ENCODE measurements around the gene TAGLN2. TPM values are rescaled to one million over a fixed set of nuclear protein-coding genes. Genes with fewer than 3 reads are reported as not detected.

The TAGLN2 gene
- total RNA-seq, 3 donors from 2014 or later: 195 to 259 (median 231) TPM

DNA sequence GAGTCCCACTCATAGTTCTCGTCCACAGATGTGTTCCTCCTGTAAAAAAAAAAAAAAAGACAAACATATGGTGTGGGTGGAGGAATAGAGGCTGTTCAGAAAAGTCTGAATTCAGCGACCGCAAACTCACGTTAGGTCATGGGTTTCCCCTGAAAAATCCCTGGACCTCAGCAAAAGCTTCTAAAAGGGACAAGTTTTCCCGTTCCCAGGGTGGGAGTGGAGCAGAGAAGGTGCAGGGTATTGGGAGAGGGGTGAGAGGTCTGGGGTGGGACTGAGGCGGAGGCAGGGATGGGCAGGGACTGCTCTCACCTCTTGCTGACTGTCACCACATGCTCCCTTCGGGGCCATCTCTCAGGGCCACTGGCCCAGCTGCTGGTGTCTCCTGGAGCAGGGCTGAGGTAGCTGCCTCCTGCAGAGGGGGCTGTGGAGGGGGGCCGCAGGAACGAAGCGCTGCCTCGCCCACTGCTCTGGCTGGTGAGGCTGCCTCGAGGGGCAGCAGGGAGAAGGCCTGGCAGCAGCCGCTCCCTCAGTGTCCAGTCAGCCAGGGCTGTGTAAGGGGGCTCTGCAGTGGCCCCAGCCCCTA, 2.6 kb upstream of the TAGLN2 start:
- intact Hi-C loops (cut with DNase I; ENCODE audit: low total_unique reads): no loop called here
- H3K9me3 ChIP-seq: no peaks in the 10 kb centered on the region
- no peaks in the 10 kb centered on the region for H3K27me3 ChIP-seq
- TF ChIP-seq, protein P1, sequence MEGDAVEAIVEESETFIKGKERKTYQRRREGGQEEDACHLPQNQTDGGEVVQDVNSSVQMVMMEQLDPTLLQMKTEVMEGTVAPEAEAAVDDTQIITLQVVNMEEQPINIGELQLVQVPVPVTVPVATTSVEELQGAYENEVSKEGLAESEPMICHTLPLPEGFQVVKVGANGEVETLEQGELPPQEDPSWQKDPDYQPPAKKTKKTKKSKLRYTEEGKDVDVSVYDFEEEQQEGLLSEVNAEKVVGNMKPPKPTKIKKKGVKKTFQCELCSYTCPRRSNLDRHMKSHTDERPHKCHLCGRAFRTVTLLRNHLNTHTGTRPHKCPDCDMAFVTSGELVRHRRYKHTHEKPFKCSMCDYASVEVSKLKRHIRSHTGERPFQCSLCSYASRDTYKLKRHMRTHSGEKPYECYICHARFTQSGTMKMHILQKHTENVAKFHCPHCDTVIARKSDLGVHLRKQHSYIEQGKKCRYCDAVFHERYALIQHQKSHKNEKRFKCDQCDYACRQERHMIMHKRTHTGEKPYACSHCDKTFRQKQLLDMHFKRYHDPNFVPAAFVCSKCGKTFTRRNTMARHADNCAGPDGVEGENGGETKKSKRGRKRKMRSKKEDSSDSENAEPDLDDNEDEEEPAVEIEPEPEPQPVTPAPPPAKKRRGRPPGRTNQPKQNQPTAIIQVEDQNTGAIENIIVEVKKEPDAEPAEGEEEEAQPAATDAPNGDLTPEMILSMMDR (IDR thresholded peaks at IDR 0.05): no peak
- TF ChIP-seq POLR2AphosphoS5 (IDR thresholded peaks at IDR 0.05) (no peak), POLR2A (IDR thresholded peaks at IDR 0.05) (no peak)
- no peak overlapping the region for H3K4me3 ChIP-seq
- peak overlapping the region in 1 of 2 donors; percentile 4 for H3K27ac ChIP-seq
- H3K36me3 ChIP-seq: no peaks in the 10 kb centered on the region
- H3K4me1 ChIP-seq: peaks cover 6 to 8% of the 10 kb centered on the region in 2 donors
- no peak for DNase-seq (ENCODE audit: low spot score in 2 of 2)

DNA sequence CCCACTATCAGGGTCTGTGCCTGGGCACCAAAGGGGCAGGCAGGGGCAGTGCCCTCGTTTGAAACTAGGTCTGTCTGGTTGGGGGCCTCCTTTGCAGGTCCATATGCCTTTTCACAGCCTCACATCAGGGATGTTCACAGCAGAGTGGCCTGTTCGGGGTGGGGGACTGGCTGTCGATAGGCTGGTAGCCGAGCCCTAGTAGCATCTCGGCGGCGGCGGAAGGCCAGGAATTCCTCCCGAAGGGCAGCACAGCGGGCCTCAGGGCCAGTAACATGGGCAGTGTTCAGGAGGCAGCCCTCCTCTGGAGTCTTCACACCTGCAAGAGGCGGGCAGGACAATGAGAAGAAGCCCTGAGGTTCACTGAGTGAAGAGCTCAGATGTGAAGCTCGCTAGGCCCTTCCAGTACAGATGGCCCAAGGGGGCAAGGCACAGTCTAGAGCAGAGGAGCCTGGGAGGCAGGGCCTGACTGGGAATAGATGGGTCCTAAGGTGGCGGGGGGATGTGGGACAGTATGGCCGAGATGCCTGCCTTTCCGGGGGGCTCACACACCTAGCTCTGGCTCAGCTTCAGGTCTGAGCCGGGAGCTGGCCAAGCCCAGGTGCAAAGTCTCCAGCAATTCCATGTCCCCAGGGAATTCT, 2.0 kb upstream of the TAGLN2 start:
- intact Hi-C loops (cut with DNase I; ENCODE audit: low total_unique reads): no loop called here
- TF ChIP-seq POLR2A (IDR thresholded peaks at IDR 0.05) (no peak), POLR2AphosphoS5 (IDR thresholded peaks at IDR 0.05) (no peak)
- TF ChIP-seq, protein P1 (IDR thresholded peaks at IDR 0.05): no peak
- H3K27ac ChIP-seq: peak overlapping the region in 1 of 2 donors; percentile 4
- H3K4me1 ChIP-seq: peaks cover 10 to 14% of the 10 kb centered on the region in 2 donors
- no peaks in the 10 kb centered on the region for H3K9me3 ChIP-seq
- no peak overlapping the region for H3K4me3 ChIP-seq
- H3K27me3 ChIP-seq: no peaks in the 10 kb centered on the region
- no peak for DNase-seq (ENCODE audit: low spot score in 2 of 2)
- no peaks in the 10 kb centered on the region for H3K36me3 ChIP-seq

DNA sequence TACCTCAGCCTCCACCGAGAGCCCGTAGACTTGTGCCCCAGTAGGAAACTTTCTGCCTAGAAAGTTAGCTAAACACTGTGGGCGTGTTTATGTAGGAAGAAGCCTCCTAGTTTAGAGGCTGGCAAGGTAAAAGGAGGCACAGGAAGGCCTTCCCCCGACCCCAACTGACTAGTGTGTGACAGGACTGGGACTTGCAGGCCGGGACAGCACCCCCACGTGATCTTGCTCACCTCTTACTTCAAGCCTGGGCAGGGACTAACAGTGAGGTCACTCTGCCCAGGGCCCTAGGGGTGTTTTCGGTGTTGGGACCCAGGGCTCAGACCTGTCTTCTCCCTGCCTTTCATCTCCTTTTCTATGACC, 392 bp upstream of the TAGLN2 start:
- Histone ChIP-seq H3K36me3 (no peaks in the 10 kb centered on the region), H3K9me3 (no peaks in the 10 kb centered on the region), H3K27ac (peak overlapping the region; percentile 98 to 99), H3K4me1 (peaks cover 10 to 16% of the 10 kb centered on the region in 2 donors), H3K4me3 (peak overlapping the region; percentile 87 to 96 (median 95)), H3K27me3 (no peaks in the 10 kb centered on the region)
- intact Hi-C loops (cut with DNase I; ENCODE audit: low total_unique reads): no loop called here
- DNase-seq (ENCODE audit: low spot score in 2 of 2): peak in 1 of 2 donors; percentile 70
- TF ChIP-seq, protein P1 (IDR thresholded peaks at IDR 0.05): no peak
- TF ChIP-seq POLR2AphosphoS5 (IDR thresholded peaks at IDR 0.05) (no peak), POLR2A (IDR thresholded peaks at IDR 0.05) (no peak)

DNA sequence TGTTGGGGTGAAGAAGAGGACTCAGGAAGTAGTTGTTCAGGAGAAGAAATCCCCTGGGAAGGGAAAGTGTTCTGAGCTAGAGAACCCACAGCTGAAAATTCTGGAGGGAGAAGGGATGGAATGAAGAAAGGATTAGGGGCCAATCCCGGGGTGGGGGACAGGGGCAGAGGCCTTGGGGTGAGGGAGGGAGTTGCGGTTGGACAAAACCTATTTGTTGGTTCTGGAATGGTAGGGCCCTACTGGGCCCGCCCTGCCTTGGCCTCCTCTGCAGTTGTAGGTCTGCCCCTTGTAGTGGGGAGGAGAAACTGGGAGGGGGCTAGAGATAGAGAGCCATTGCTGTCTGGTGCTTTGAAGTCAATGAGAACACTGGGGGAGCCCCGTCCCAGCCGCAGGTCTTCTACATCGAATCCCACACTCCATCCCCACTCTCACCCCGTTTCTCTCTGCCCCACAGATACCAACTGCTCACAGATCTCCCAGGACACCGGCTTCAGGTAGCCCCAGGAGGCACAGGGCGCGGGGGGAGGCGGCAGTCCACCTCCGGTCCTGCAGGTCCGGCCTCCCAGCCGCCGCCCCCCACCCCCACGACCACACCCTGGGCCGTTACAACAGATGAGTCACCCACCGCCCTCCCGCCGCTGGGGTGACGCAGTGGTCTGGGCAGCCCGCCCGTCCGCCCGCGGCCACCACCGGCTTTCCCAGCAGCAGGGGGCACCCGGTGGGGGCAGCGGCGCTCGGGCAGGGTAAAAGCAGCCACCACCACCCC, 1.1 kb downstream of the TAGLN2 start:
- Histone ChIP-seq H3K4me1 (peaks cover 10 to 16% of the 10 kb centered on the region in 2 donors), H3K9me3 (no peaks in the 10 kb centered on the region), H3K27me3 (no peaks in the 10 kb centered on the region), H3K27ac (peak overlapping the region; percentile 98 to 99), H3K4me3 (peak overlapping the region; percentile 87 to 96 (median 95)), H3K36me3 (no peaks in the 10 kb centered on the region)
- DNase-seq (ENCODE audit: low spot score in 2 of 2): peak; percentile 86 to 93
- intact Hi-C loops (cut with DNase I; ENCODE audit: low total_unique reads): no loop called here
- TF ChIP-seq POLR2A (IDR thresholded peaks at IDR 0.05) (peak; percentile 63), POLR2AphosphoS5 (IDR thresholded peaks at IDR 0.05) (peak; percentile 61 to 84 (median 67))
- TF ChIP-seq, protein P1 (IDR thresholded peaks at IDR 0.05): no peak
